Measurements from ENCODE around the gene TRIM2.

DNA sequence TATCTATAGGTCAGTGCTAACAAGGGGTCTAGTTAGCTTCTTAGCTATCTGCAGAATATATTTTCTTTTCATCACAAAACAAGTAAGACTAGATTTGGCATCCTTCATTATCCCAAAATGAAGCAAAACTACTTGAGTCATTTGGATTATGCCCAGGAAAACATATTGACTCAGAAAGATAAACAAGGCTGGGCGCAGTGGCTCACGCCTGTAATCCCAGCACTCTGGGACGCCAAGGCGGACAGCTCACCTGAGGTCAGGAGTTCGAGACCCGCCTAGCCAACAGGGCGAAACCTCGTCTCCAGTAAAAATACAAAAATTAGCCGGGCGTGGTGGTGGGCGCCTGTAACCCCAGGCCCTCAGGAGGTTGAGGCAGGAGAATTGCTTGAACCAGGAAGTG, 122.3 kb downstream of the TRIM2 start:
- TF ChIP-seq, protein P1, sequence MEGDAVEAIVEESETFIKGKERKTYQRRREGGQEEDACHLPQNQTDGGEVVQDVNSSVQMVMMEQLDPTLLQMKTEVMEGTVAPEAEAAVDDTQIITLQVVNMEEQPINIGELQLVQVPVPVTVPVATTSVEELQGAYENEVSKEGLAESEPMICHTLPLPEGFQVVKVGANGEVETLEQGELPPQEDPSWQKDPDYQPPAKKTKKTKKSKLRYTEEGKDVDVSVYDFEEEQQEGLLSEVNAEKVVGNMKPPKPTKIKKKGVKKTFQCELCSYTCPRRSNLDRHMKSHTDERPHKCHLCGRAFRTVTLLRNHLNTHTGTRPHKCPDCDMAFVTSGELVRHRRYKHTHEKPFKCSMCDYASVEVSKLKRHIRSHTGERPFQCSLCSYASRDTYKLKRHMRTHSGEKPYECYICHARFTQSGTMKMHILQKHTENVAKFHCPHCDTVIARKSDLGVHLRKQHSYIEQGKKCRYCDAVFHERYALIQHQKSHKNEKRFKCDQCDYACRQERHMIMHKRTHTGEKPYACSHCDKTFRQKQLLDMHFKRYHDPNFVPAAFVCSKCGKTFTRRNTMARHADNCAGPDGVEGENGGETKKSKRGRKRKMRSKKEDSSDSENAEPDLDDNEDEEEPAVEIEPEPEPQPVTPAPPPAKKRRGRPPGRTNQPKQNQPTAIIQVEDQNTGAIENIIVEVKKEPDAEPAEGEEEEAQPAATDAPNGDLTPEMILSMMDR (IDR thresholded peaks at IDR 0.05): no peak
- TF ChIP-seq POLR2A (IDR thresholded peaks at IDR 0.05): no peak

All from transverse colon (tissue), 3 donors.